WTC11 (cell line): ENCODE data around the gene RADIL. TPM values are rescaled to one million over a fixed set of nuclear protein-coding genes. Genes with fewer than 3 reads are reported as not detected.
"Not testable (repeated sequence)": the region's sequence is repeated elsewhere in the genome, so short reads cannot be mapped to it uniquely, and the experiment has no call there.

Experiments
- ATAC-seq: fragments of 200-7000 bp; cut with Tn5 transposase; 2 replicates; pipeline ENCODE4 v1.10.0; 2021; ENCODE audit warnings: mild to moderate bottlenecking, moderate library complexity
- CTCF ChIA-PET: fragments of 300-600 bp; sonication (Branson Sonifier 250); formaldehyde crosslinking; loops from one replicate; lab custom pipeline; 2021; ENCODE audit warnings: antibody characterized with exemption; lab: Charles Lee
- POLR2A ChIA-PET: fragments of 350-600 bp; sonication (Branson Sonifier 250); formaldehyde crosslinking; loops from one replicate; lab custom pipeline; 2021; ENCODE audit warnings: antibody characterized with exemption; lab: Charles Lee
- DNase-seq: peaks from one replicate; pipeline ENCODE4 v3.0.0; 2021; ENCODE audit warnings: low spot score
- H3K27ac Mint-ChIP-seq: 2 replicates; pipeline ENCODE4 v1.8.0; 2021; ENCODE audit warnings: mixed read lengths
- H3K27me3 Mint-ChIP-seq: 2 replicates; pipeline ENCODE4 v1.8.0; 2021; ENCODE audit warnings: low read depth, mild to moderate bottlenecking, moderate library complexity, mixed read lengths
- H3K36me3 Mint-ChIP-seq: 2 replicates; pipeline ENCODE4 v1.8.0; 2021; ENCODE audit warnings: mixed read lengths
- H3K4me1 Mint-ChIP-seq: 2 replicates; pipeline ENCODE4 v1.8.0; 2022; ENCODE audit warnings: mixed read lengths
- H3K4me3 Mint-ChIP-seq: 2 replicates; pipeline ENCODE4 v1.8.0; 2021; ENCODE audit warnings: mild to moderate bottlenecking, moderate library complexity, mixed read lengths
- H3K9me3 Mint-ChIP-seq: 2 replicates; pipeline ENCODE4 v1.8.0; 2021; ENCODE audit warnings: mixed read lengths
- FOXK1 ChIP-seq: sonication (generic); formaldehyde crosslinking; IDR thresholded peaks from 2 replicates; pipeline ENCODE4 v1.8.0; 2022; ENCODE audit warnings: mild to moderate bottlenecking, moderate library complexity, missing genetic modification reagents
- FOXP1 ChIP-seq: sonication (generic); formaldehyde crosslinking; IDR thresholded peaks from 2 replicates; pipeline ENCODE4 v1.8.0; 2022; ENCODE audit warnings: missing genetic modification reagents, mild to moderate bottlenecking, moderate library complexity, borderline replicate concordance
- RORB ChIP-seq: fragments of 250-450 bp; sonication (Bioruptor Pico); IDR thresholded peaks from 2 replicates; pipeline ENCODE4 v1.9.0; 2021; ENCODE audit warnings: mild to moderate bottlenecking
- USF2 ChIP-seq: sonication (generic); formaldehyde crosslinking; IDR thresholded peaks from 2 replicates; pipeline ENCODE4 v1.8.1; 2023; ENCODE audit warnings: mild to moderate bottlenecking, missing genetic modification reagents, moderate library complexity
- ZNF121 ChIP-seq: sonication (generic); formaldehyde crosslinking; IDR thresholded peaks from 2 replicates; pipeline ENCODE4 v1.8.0; 2023; ENCODE audit warnings: missing genetic modification reagents
- total RNA-seq: library from RNA; stranded (reverse); gene quantifications from 3 replicates; pipeline ENCODE4 v1.2.3, GENCODE V29; 2021
- TF ChIP-seq, protein P1 (sequence below): sonication (generic); formaldehyde crosslinking; IDR thresholded peaks from 2 replicates; pipeline ENCODE4 v1.8.1; 2022; ENCODE audit warnings: missing genetic modification reagents, borderline replicate concordance
- TF ChIP-seq, protein P2 (sequence below): sonication (generic); formaldehyde crosslinking; IDR thresholded peaks from 2 replicates; pipeline ENCODE4 v1.8.1; 2022; ENCODE audit warnings: low read depth, mild to moderate bottlenecking, moderate library complexity, missing genetic modification reagents, borderline replicate concordance
- TF ChIP-seq, protein P3 (sequence below): fragments of 250-450 bp; sonication (Bioruptor Pico); IDR thresholded peaks from 2 replicates; pipeline ENCODE4 v1.9.0; 2021; ENCODE audit warnings: mild to moderate bottlenecking, borderline replicate concordance

Gene RADIL
- total RNA-seq, 1 experiment from 2014 or later, result 11.1 TPM

- TF ChIP-seq, protein P1, sequence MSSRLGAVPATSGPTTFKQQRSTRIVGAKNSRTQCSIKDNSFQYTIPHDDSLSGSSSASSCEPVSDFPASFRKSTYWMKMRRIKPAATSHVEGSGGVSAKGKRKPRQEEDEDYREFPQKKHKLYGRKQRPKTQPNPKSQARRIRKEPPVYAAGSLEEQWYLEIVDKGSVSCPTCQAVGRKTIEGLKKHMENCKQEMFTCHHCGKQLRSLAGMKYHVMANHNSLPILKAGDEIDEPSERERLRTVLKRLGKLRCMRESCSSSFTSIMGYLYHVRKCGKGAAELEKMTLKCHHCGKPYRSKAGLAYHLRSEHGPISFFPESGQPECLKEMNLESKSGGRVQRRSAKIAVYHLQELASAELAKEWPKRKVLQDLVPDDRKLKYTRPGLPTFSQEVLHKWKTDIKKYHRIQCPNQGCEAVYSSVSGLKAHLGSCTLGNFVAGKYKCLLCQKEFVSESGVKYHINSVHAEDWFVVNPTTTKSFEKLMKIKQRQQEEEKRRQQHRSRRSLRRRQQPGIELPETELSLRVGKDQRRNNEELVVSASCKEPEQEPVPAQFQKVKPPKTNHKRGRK (CRISPR knock-in tag), result no peak
- TF ChIP-seq FOXK1 (CRISPR knock-in tag), result no peak
- no peak for TF ChIP-seq RORB (CRISPR knock-in tag)
- no peak for TF ChIP-seq ZNF121 (CRISPR knock-in tag)
- TF ChIP-seq FOXP1, result no peak
- no peak for TF ChIP-seq USF2
- TF ChIP-seq, protein P2, sequence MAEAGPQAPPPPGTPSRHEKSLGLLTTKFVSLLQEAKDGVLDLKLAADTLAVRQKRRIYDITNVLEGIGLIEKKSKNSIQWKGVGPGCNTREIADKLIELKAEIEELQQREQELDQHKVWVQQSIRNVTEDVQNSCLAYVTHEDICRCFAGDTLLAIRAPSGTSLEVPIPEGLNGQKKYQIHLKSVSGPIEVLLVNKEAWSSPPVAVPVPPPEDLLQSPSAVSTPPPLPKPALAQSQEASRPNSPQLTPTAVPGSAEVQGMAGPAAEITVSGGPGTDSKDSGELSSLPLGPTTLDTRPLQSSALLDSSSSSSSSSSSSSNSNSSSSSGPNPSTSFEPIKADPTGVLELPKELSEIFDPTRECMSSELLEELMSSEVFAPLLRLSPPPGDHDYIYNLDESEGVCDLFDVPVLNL, result no peak
- TF ChIP-seq, protein P3, sequence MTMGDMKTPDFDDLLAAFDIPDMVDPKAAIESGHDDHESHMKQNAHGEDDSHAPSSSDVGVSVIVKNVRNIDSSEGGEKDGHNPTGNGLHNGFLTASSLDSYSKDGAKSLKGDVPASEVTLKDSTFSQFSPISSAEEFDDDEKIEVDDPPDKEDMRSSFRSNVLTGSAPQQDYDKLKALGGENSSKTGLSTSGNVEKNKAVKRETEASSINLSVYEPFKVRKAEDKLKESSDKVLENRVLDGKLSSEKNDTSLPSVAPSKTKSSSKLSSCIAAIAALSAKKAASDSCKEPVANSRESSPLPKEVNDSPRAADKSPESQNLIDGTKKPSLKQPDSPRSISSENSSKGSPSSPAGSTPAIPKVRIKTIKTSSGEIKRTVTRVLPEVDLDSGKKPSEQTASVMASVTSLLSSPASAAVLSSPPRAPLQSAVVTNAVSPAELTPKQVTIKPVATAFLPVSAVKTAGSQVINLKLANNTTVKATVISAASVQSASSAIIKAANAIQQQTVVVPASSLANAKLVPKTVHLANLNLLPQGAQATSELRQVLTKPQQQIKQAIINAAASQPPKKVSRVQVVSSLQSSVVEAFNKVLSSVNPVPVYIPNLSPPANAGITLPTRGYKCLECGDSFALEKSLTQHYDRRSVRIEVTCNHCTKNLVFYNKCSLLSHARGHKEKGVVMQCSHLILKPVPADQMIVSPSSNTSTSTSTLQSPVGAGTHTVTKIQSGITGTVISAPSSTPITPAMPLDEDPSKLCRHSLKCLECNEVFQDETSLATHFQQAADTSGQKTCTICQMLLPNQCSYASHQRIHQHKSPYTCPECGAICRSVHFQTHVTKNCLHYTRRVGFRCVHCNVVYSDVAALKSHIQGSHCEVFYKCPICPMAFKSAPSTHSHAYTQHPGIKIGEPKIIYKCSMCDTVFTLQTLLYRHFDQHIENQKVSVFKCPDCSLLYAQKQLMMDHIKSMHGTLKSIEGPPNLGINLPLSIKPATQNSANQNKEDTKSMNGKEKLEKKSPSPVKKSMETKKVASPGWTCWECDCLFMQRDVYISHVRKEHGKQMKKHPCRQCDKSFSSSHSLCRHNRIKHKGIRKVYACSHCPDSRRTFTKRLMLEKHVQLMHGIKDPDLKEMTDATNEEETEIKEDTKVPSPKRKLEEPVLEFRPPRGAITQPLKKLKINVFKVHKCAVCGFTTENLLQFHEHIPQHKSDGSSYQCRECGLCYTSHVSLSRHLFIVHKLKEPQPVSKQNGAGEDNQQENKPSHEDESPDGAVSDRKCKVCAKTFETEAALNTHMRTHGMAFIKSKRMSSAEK (CRISPR knock-in tag), result no peak
Observed at GRCh38 chr7:4794591-4795350, 88.7 kb downstream of the RADIL start (continued).

DNA sequence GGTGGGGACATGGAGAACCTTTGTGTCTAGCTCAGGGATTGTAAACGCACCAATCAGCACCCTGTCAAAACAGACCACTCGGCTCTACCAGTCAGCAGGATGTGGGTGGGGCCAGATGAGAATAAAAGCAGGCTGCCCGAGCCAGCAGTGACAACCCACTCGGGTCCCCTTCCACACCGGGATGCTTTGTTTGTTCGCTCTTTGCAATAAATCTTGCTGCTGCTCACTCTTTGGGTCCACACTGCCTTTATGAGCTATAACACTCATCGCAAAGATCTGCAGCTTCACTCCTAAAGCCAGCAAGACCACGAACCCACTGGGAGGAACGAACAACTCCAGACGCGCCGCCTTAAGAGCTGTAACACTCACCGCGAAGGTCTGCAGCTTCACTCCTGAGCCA, 89.3 kb downstream of the RADIL start:
- CTCF ChIA-PET, result interaction anchor here (0.8 to 4.2 kb wide), 5 partner anchors 10 to 446 kb away, joined by 3 to 72 read pairs (median 32); partner anchors contain the start of gene RADIL
- H3K9me3 Mint-ChIP-seq, H3K4me3 Mint-ChIP-seq, ATAC-seq, H3K4me1 Mint-ChIP-seq, DNase-seq, POLR2A ChIA-PET, H3K27me3 Mint-ChIP-seq, H3K36me3 Mint-ChIP-seq: not testable (repeated sequence)
- peak overlapping the region; percentile 26; the same call in 1 of the 2 replicates for H3K27ac Mint-ChIP-seq

- H3K36me3 Mint-ChIP-seq, ATAC-seq, DNase-seq, H3K27me3 Mint-ChIP-seq, H3K9me3 Mint-ChIP-seq, H3K4me3 Mint-ChIP-seq, H3K4me1 Mint-ChIP-seq, H3K27ac Mint-ChIP-seq: not testable (repeated sequence)
- POLR2A ChIA-PET, result interaction anchor here (1.7 kb wide), 1 partner anchor 18 kb away, joined by 11 read pairs; the partner anchor contains the start of gene AP5Z1
- CTCF ChIA-PET, result interaction anchor here (0.8 to 4.2 kb wide), 21 partner anchors 8 to 492 kb away, joined by 3 to 75 read pairs (median 10); partner anchors contain the start of genes AP5Z1, RADIL and RBAK
Observed at GRCh38 chr7:4793385-4793993, 90.0 kb downstream of the RADIL start.
